Body of pancreas (tissue), 4 donors: Measurements from ENCODE around the gene GPC1. TPM values are rescaled to one million over a fixed set of nuclear protein-coding genes. Genes with fewer than 3 reads are reported as not detected.

Source experiments
- ATAC-seq: fragments of 150-250 bp; one replicate; pipeline ENCODE4 v1.9.1; 2016
- DNase-seq, 4 donors: peaks; one replicate each; pipeline ENCODE4 v3.0.0-alpha.2; 2019
- H3K27ac ChIP-seq, 4 donors: fragments of 200-600 bp; sonication (generic); 1 replicate in 3 of 4; 2 replicates in 1 of 4; pipeline versions ENCODE4 v1.5.1 to v1.6.1; 2016 to 2019; ENCODE audit warnings: mild to moderate bottlenecking in 1 of 4, mixed read lengths in 1 of 4, moderate library complexity in 1 of 4
- H3K27me3 ChIP-seq, 2 donors: fragments of 200-600 bp; sonication (generic); one replicate each; pipeline ENCODE4 v1.6.0; 2016; ENCODE audit warnings: mild to moderate bottlenecking in 1 of 2
- H3K36me3 ChIP-seq, 2 donors: fragments of 200-600 bp; sonication (generic); replicated peaks in 1 of 2; 2 replicates each; pipeline ENCODE4 v1.5.1; 2016; ENCODE audit warnings: low read depth in 2 of 2; ENCODE audit not compliant: insufficient read depth in 1 of 2
- H3K4me1 ChIP-seq: fragments of 200-600 bp; sonication (generic); one replicate; pipeline ENCODE4 v1.6.0; 2016
- H3K4me3 ChIP-seq, 2 donors: fragments of 200-600 bp; sonication (generic); 1 replicate in 1 of 2; 2 replicates in 1 of 2; pipeline ENCODE4 v1.5.1; 2016 to 2019
- H3K9me3 ChIP-seq, 3 donors: fragments of 200-600 bp; sonication (generic); 1 replicate in 2 of 3; 2 replicates in 1 of 3; pipeline ENCODE4 v1.5.1; 2016
- CTCF ChIP-seq, 7 experiments: fragments of 450-650 bp in 4 of 7; fragments of 200-600 bp in 3 of 7; sonication (generic) in 3 of 7; IDR thresholded peaks; one replicate each; pipeline ENCODE4 v1.5.1; 2016 to 2019; ENCODE audit warnings: antibody characterized with exemption in 7 of 7
- POLR2A ChIP-seq, 3 donors: fragments of 450-650 bp; IDR thresholded peaks; one replicate each; pipeline ENCODE4 v1.6.1; 2016; ENCODE audit warnings: antibody characterized with exemption in 3 of 3, mild to moderate bottlenecking in 2 of 3
- WGBS, 2 donors: methylation state at CpG; one replicate each; pipeline ENCODE4 v1.1.5; 2017; 5-methylcytosine and 5-hydroxymethylcytosine counted together
- intact Hi-C: fragments of 100-400 bp; cut with DNase I; formaldehyde crosslinking; loops from one replicate; pipeline ENCODE4 v1.15.1; 2023
- total RNA-seq, 2 donors: library from RNA; depleted of rRNA; stranded (reverse); fragments of >200 nt; gene quantifications; one replicate each; pipeline ENCODE4 v1.1.0, GENCODE V29; 2016

The GPC1 gene
- total RNA-seq, 2 donors from 2014 or later: 23.3 to 30.7 TPM

- no peak overlapping the region for H3K27ac ChIP-seq
- 80 to 84% methylated on average over 20 of the region's 21 CpGs for WGBS, 2 donors
- no peak overlapping the region for H3K4me3 ChIP-seq
- DNase-seq (peak in 1 of 4 donors; percentile 0), ATAC-seq (no peak)
- no peaks in the 10 kb centered on the region for H3K9me3 ChIP-seq
- no peaks in the 10 kb centered on the region for H3K4me1 ChIP-seq
- H3K27me3 ChIP-seq: no peaks in the 10 kb centered on the region
- H3K36me3 ChIP-seq: no peaks in the 10 kb centered on the region
- intact Hi-C loops: no loop called here
- TF ChIP-seq POLR2A (IDR thresholded peaks at IDR 0.05) (no peak), CTCF (IDR thresholded peaks at IDR 0.05) (no peak)
Measured at GRCh38 chr2:240410808-240411207, 24.7 kb upstream of the GPC1 start.

GRCh38 chr2:240411261-240412160 lies 24.0 kb upstream of the GPC1 start:
- TF ChIP-seq CTCF (IDR thresholded peaks at IDR 0.05) (no peak), POLR2A (IDR thresholded peaks at IDR 0.05) (no peak)
- Histone ChIP-seq H3K9me3 (no peaks in the 10 kb centered on the region), H3K4me1 (no peaks in the 10 kb centered on the region), H3K36me3 (no peaks in the 10 kb centered on the region), H3K27ac (no peak overlapping the region), H3K4me3 (no peak overlapping the region), H3K27me3 (no peaks in the 10 kb centered on the region)
- DNase-seq (peak in 2 of 4 donors; percentile 0 to 8), ATAC-seq (no peak)
- intact Hi-C loops: no loop called here
- 72 to 89% methylated on average over 9 to 25 of the region's 28 CpGs for WGBS, 2 donors

- Histone ChIP-seq H3K27me3 (no peaks in the 10 kb centered on the region), H3K4me3 (no peak overlapping the region), H3K27ac (no peak overlapping the region), H3K36me3 (no peaks in the 10 kb centered on the region), H3K4me1 (no peaks in the 10 kb centered on the region), H3K9me3 (no peaks in the 10 kb centered on the region)
- peak; percentile 27 for ATAC-seq
- WGBS, 2 donors: 78 to 79% methylated on average over 3 to 11 of the region's 15 CpGs
- peak in 2 of 4 donors; percentile 7 to 9 for DNase-seq
- intact Hi-C loops: no loop called here
- no peak for TF ChIP-seq POLR2A (IDR thresholded peaks at IDR 0.05)
- TF ChIP-seq CTCF (IDR thresholded peaks at IDR 0.05): no peak
Measured at GRCh38 chr2:240412211-240412861, 23.1 kb upstream of the GPC1 start.

- Histone ChIP-seq H3K9me3 (no peaks in the 10 kb centered on the region), H3K27me3 (no peaks in the 10 kb centered on the region), H3K27ac (no peak overlapping the region), H3K36me3 (no peaks in the 10 kb centered on the region), H3K4me3 (no peak overlapping the region), H3K4me1 (no peaks in the 10 kb centered on the region)
- ATAC-seq: no peak
- TF ChIP-seq CTCF (IDR thresholded peaks at IDR 0.05): no peak
- TF ChIP-seq POLR2A (IDR thresholded peaks at IDR 0.05): no peak
- intact Hi-C loops: no loop called here
- 83 to 84% methylated on average over 8 to 25 of the region's 26 CpGs for WGBS, 2 donors
- DNase-seq: peak in 2 of 4 donors; percentile 2 to 6
Measured at GRCh38 chr2:240412975-240413812, 22.3 kb upstream of the GPC1 start.
